Measurements from ENCODE around the gene CLDN7.
A peak's percentile ranks its signal among the peaks of the same experiment; 100 is the strongest.
"Not testable (repeated sequence)": the region's sequence is repeated elsewhere in the genome, so short reads cannot be mapped to it uniquely, and the experiment has no call there.

The CLDN7 gene

GRCh38 chr17:7246779-7247178 lies 15.5 kb downstream of the CLDN7 start:
- ATAC-seq: no peak
- TF ChIP-seq OSR1 (CRISPR knock-in tag; IDR thresholded peaks at IDR 0.05) (no peak), PATZ1 (CRISPR knock-in tag; IDR thresholded peaks at IDR 0.05; ENCODE audit: borderline replicate concordance) (no peak), ZNF70 (CRISPR knock-in tag; IDR thresholded peaks at IDR 0.05) (no peak), PPARA (CRISPR knock-in tag; IDR thresholded peaks at IDR 0.05; ENCODE audit: borderline replicate concordance) (no peak)

- not testable (repeated sequence) for ATAC-seq
Observed at GRCh38 chr17:7243838-7244237, 18.4 kb downstream of the CLDN7 start.

GRCh38 chr17:7243453-7243729 lies 18.9 kb downstream of the CLDN7 start:
- TF ChIP-seq ZNF565 (CRISPR knock-in tag; conservative IDR thresholded peaks at IDR 0.05; ENCODE audit: low read depth) (no peak), ISL1 (CRISPR knock-in tag; IDR thresholded peaks at IDR 0.05) (no peak), ZNF70 (CRISPR knock-in tag; IDR thresholded peaks at IDR 0.05) (no peak), TSHZ2 (CRISPR knock-in tag; IDR thresholded peaks at IDR 0.05) (no peak), SNAI2 (CRISPR knock-in tag; IDR thresholded peaks at IDR 0.05) (no peak), RARB (CRISPR knock-in tag; IDR thresholded peaks at IDR 0.05) (no peak), ESRRG (CRISPR knock-in tag; IDR thresholded peaks at IDR 0.05) (no peak), ZFP3 (CRISPR knock-in tag; IDR thresholded peaks at IDR 0.05) (no peak), POU6F1 (CRISPR knock-in tag; IDR thresholded peaks at IDR 0.05; ENCODE audit: borderline replicate concordance, low read depth) (no peak), TOX (CRISPR knock-in tag; IDR thresholded peaks at IDR 0.05; ENCODE audit: borderline replicate concordance) (no peak), ZC3H10 (CRISPR knock-in tag; IDR thresholded peaks at IDR 0.05) (no peak), CSDC2 (CRISPR knock-in tag; IDR thresholded peaks at IDR 0.05) (no peak), CREB5 (CRISPR knock-in tag; IDR thresholded peaks at IDR 0.05; ENCODE audit: low read depth) (no peak), ZFP30 (CRISPR knock-in tag; IDR thresholded peaks at IDR 0.05) (no peak)
- no peak for ATAC-seq

- TF ChIP-seq TCF4 (CRISPR knock-in tag; IDR thresholded peaks at IDR 0.05; ENCODE audit: borderline replicate concordance): peak; percentile 10; the same call in 1 of the 2 replicates
- TF ChIP-seq PATZ1 (CRISPR knock-in tag; IDR thresholded peaks at IDR 0.05; ENCODE audit: borderline replicate concordance): peak; percentile 83
- no peak for TF ChIP-seq CSRNP3 (CRISPR knock-in tag; IDR thresholded peaks at IDR 0.05)
- TF ChIP-seq ARNTL (CRISPR knock-in tag; IDR thresholded peaks at IDR 0.05; ENCODE audit: borderline replicate concordance, low read depth): no peak
- 0 out of 2 replicates have a peak, but pooled peaks have one; percentile 28 for TF ChIP-seq GLIS3 (CRISPR knock-in tag; IDR thresholded peaks at IDR 0.05)
- TF ChIP-seq ESRRG (CRISPR knock-in tag; IDR thresholded peaks at IDR 0.05): no peak
- peak; percentile 81; the same call in 1 of the 2 replicates for TF ChIP-seq POU6F1 (CRISPR knock-in tag; IDR thresholded peaks at IDR 0.05; ENCODE audit: borderline replicate concordance, low read depth)
- TF ChIP-seq TOX (CRISPR knock-in tag; IDR thresholded peaks at IDR 0.05; ENCODE audit: borderline replicate concordance): no peak
- peak; percentile 36 for ATAC-seq
Observed at GRCh38 chr17:7242717-7243452, 19.4 kb downstream of the CLDN7 start.

All from SK-N-SH treated with all-trans-retinoic acid at 6 μM for 48 hours (cell line).